Amniotic epithelial cell (primary cell): ENCODE data around the gene TRIAP1.

Source experiments
- DNase-seq: peaks from one replicate; pipeline ENCODE4 v3.0.0-alpha.2; 2010; ENCODE audit warnings: low read depth

The TRIAP1 gene

DNA sequence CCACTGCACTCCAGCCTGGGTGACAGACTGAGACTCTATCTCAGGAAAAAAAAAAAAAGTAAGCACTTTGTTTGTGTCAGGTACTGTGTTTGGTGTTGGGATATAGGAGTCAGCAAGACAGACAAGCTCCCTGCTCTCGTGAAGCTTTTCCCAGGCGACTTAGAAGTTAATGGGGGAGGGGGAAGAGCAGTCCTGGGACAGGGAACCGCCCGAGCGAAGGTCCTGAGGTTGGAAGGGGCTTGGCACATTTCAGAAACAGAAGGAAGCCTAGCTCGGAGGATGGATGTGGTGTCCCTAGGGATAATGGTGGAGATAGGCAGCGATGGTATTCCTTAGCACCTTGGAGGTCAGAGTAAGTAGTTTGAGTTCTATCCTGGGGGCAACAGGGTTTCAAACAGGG is 16.8 kb downstream of the TRIAP1 start:
- DNase-seq: no peak

GRCh38 chr12:120428597-120429229 is 17.5 kb downstream of the TRIAP1 start:
- DNase-seq: no peak

DNA sequence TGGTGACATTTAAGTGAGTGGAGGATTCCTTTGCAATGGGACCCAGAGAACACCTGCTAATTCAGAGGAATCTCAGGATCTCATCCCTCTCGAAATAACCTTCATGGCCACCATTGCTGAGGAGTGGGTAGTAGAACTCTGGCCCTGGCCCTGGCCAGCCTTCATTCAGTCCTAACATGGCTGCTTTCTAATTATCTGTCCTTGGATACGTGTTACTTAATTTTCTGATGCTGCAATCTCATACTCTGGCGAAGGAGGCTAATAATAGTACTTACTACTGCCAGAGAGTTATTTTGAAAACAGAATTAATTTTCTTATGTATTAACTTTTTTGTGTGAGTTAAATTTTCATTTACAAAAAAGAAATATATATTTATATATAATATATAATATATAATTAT is 20.4 kb downstream of the TRIAP1 start:
- DNase-seq: no peak

- DNase-seq: no peak
Observed at GRCh38 chr12:120422892-120423456, 23.2 kb downstream of the TRIAP1 start.

DNA sequence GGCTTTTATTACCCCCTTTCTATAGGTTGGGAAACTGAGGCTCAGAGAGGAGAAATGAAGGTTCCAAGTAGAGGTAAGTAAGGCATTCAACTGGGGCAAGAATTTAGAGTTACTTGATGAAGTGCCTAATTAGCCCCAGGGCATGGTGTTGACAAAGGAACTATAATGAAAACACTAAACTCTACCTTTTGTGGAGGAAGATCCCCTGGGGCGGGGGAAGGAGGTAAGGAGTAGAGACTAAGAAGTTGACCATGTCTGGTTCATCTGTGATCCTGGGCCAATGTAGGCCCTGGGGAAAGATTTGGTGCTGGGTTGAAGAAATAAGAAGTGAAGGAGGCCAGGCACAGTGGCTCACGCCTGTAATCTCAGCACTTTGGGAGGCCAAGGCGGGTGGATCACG is 24.5 kb downstream of the TRIAP1 start:
- no peak for DNase-seq

GRCh38 chr12:120417917-120418580 is 28.1 kb downstream of the TRIAP1 start:
- no peak for DNase-seq

DNA sequence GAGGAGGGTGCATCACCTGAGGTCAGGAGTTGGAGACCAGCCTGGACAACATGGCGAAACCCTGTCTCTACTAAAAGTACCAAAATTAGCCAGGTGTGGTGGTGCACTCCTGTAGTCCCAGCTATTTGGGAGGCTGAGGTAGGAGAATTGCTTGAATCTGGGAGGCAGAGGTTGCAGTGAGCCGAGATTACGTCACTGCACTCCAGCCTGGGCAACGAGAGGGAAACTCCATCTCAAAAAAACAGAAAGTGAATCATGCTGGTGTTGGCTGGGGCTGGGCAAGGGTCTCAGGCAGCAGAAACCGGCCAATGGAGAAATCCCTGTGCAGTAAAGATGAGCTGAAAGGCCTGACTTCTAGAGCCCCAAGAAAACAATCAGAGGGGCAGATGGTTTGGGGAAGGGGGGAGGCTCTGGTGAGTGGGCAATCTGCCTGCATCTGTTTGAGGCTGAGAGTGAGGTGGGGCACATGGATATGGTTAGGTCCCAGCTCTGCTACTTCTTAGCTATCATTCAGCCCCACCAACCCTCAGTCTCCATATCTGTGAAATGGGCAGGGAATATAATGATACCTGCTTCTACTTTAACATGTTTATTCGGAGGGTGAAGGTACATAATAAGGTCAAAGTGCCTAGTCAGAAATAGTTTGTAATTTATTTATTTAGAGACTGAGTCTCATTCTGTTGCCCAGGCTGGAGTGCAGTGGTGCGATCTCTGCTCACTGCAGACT is 29.5 kb downstream of the TRIAP1 start:
- DNase-seq: no peak

GRCh38 chr12:120413901-120414695 is 32.1 kb downstream of the TRIAP1 start:
- DNase-seq: peak; percentile 4

GRCh38 chr12:120412421-120412820 is 33.8 kb downstream of the TRIAP1 start:
- DNase-seq: no peak

GRCh38 chr12:120408771-120409170 is 37.4 kb downstream of the TRIAP1 start:
- DNase-seq: no peak

GRCh38 chr12:120406553-120406952 is 39.6 kb downstream of the TRIAP1 start:
- DNase-seq: no peak

GRCh38 chr12:120406069-120406468 is 40.1 kb downstream of the TRIAP1 start:
- no peak for DNase-seq

DNA sequence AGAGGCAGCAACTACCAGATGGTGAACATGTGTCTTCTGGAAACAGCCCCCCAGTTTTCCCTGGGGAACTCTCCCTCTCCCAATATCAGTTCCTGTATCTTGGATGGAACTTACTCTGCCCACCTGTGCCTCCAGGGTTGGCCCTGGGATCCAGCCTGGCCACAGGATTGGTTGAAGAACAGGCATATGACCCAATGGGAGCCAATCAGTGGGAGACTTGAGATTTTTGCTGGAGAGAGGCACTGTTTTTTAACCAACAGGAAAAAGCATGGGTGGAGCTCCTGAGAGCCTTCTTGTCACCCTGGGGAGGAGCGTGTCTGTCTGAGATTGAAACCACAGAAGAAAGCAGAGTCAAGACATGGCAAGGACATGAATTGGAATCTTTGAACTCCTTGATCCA is 41.9 kb downstream of the TRIAP1 start:
- DNase-seq: no peak

- DNase-seq: no peak
Observed at GRCh38 chr12:120403869-120404268, 42.3 kb downstream of the TRIAP1 start.

GRCh38 chr12:120402217-120402616 is 44.0 kb downstream of the TRIAP1 start:
- no peak for DNase-seq

DNA sequence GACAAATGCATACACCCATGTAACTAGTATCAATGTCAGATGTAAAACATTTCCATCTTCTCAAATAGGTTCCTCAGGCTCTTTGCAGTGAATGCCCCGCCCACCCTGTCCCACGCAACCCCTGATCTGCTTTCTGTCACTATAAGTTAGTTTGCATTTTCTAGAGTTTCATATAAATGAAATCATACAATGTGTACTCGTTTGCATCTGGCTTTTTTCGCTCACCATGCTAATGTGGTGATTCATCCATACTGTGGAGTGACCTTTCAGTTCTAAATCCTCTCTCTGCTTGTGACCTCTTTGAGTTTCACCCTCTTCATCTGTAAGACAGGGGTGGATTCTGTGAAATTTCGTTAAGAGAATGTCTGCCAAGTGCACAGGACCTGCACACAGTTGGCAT is 46.7 kb downstream of the TRIAP1 start:
- DNase-seq: peak; percentile 70

DNA sequence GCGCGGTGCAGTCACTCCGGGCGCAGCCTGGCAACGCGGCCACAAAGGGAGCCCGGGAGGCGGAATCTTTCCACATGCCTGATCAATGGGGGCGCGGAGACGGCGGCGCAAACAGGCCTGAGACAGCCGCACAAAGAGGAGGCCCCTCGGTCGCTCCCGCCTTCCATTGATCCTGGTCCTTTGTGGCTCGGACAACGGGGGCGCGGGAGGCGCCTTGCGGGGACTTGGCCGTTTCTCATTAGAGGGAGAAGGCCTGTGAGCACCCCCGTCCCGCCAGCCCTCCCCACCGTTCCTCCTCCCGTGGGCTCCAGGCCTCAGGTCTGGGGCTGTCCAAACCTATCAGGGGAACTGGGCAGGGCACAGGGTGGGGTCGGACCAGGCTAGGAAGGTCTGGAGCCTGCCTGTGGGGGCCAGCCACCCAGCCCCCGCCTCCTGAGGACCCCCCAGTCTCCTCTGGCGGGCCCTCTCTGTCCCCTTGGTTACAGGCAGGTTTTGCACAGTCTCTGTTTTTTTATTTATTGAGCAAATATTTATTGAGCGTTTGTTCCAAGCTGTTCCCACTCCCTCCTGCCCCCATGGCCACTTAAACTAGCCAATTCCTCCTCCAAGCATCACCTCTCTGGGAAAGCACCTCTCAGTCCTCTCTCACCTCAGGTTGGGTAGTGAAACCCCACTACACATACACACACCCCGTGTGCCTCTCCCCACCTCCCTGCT is 48.2 kb downstream of the TRIAP1 start:
- no peak for DNase-seq

DNA sequence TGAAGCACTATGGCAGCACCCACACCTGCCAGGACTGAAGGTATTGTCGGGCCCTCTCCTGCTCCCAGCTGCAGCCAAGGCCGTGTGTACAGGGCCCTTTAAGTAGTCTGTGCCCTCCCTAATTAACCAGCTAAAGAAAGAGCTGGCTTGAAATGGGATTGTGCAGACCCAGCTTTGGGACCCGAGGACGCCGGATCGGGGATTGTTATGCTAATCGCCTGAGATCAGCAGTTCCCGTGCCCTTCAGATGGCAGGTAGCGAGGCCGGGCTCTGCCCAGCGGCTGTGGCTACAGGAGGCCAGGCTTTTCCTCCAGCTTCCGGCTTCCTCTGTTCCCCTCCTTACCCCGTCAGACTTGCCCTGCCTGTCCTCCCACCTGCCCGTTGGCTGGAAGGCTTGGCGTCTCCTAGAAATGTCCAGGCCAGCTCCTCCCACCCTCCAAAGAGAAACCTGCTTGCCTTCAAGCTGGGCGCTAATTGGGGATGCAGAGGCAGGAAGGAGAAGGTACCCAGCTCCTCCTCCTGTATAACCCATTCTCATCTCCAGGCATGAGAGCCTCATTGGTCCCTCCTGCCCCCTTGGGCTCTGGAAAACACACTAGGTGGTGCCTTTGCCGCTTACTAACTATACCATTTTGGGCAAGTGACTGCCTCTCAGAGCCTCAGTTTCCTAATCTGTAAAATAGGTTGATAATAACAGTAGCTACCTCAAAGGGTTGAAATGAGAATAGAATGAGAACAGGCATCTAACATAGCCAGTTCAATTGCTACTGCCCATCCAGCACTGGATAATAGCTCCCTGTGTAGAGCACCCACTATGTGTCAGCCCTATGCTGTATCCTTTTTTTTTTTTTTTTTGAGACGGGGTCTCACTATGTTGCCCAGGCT is 51.5 kb downstream of the TRIAP1 start:
- no peak for DNase-seq
